ENCODE data around the gene UAP1.

GRCh38 chr1:162609306-162609705, 47.8 kb downstream of the UAP1 start:
- TF ChIP-seq CTCF (IDR thresholded peaks at IDR 0.05) (no peak), ZFX (IDR thresholded peaks at IDR 0.05; ENCODE audit: borderline replicate concordance) (no peak)

Data from 22Rv1 (cell line).